ENCODE data around the gene LPIN1. TPM values are rescaled to one million over a fixed set of nuclear protein-coding genes. Genes with fewer than 3 reads are reported as not detected.
A peak's percentile ranks its signal among the peaks of the same experiment; 100 is the strongest.
"Not testable (repeated sequence)": the region's sequence is repeated elsewhere in the genome, so short reads cannot be mapped to it uniquely, and the experiment has no call there.

The LPIN1 gene
- polyA plus RNA-seq, 1 donor: 24.6 TPM

GRCh38 chr2:11716689-11717321 is 29.6 kb upstream of the LPIN1 start:
- no peak for DNase-seq (ENCODE audit: low read depth)

GRCh38 chr2:11717623-11718022 is 28.8 kb upstream of the LPIN1 start:
- DNase-seq (ENCODE audit: low read depth): no peak

GRCh38 chr2:11718606-11719005 is 27.8 kb upstream of the LPIN1 start:
- DNase-seq (ENCODE audit: low read depth): no peak

GRCh38 chr2:11719230-11719977 is 27.0 kb upstream of the LPIN1 start:
- DNase-seq (ENCODE audit: low read depth): no peak

GRCh38 chr2:11720752-11721151 is 25.7 kb upstream of the LPIN1 start:
- DNase-seq (ENCODE audit: low read depth): no peak

GRCh38 chr2:11722292-11723060 is 24.0 kb upstream of the LPIN1 start:
- no peak for DNase-seq (ENCODE audit: low read depth)

GRCh38 chr2:11723061-11723371 is 23.4 kb upstream of the LPIN1 start:
- DNase-seq (ENCODE audit: low read depth): no peak

- DNase-seq (ENCODE audit: low read depth): no peak
These were observed 22.3 kb upstream of the LPIN1 start for GRCh38 chr2:11724151-11724550.

GRCh38 chr2:11726384-11726783 is 20.0 kb upstream of the LPIN1 start:
- no peak for DNase-seq (ENCODE audit: low read depth)

GRCh38 chr2:11729362-11730212 is 16.8 kb upstream of the LPIN1 start:
- DNase-seq (ENCODE audit: low read depth): no peak

GRCh38 chr2:11731214-11731984 is 15.0 kb upstream of the LPIN1 start:
- DNase-seq (ENCODE audit: low read depth): not testable (repeated sequence)

GRCh38 chr2:11732587-11732986 is 13.8 kb upstream of the LPIN1 start:
- no peak for DNase-seq (ENCODE audit: low read depth)

GRCh38 chr2:11737852-11738251 is 8.6 kb upstream of the LPIN1 start:
- not testable (repeated sequence) for DNase-seq (ENCODE audit: low read depth)

GRCh38 chr2:11738589-11739436 is 7.6 kb upstream of the LPIN1 start:
- no peak for DNase-seq (ENCODE audit: low read depth)

GRCh38 chr2:11740723-11741122 is 5.7 kb upstream of the LPIN1 start:
- DNase-seq (ENCODE audit: low read depth): no peak

GRCh38 chr2:11742317-11742701 is 4.1 kb upstream of the LPIN1 start:
- DNase-seq (ENCODE audit: low read depth): no peak

GRCh38 chr2:11742702-11743357 is 3.6 kb upstream of the LPIN1 start:
- DNase-seq (ENCODE audit: low read depth): no peak

GRCh38 chr2:11743366-11743765 is 3.1 kb upstream of the LPIN1 start:
- no peak for DNase-seq (ENCODE audit: low read depth)

- peak; percentile 93 for DNase-seq (ENCODE audit: low read depth)
These were observed 2.4 kb upstream of the LPIN1 start for GRCh38 chr2:11743846-11744553.
